HG02943 (cell line): ENCODE results near the gene GSTA2.
"Not testable (repeated sequence)": the region's sequence is repeated elsewhere in the genome, so short reads cannot be mapped to it uniquely, and the experiment has no call there.

Source experiments
- ATAC-seq: cut with Tn5 transposase; IDR thresholded peaks from one replicate; pipeline ENCODE4 v1.9.1; 2021; ENCODE audit warnings: mild to moderate bottlenecking, low read depth, moderate library complexity; ENCODE audit not compliant: unreplicated experiment

The GSTA2 gene

GRCh38 chr6:52763322-52763916 is at the start of gene GSTA2:
TSS of gene GSTA2 (minus strand) at chr6:52763475. CDS start at chr6:52757947, 5,528 bp downstream.
- not testable (repeated sequence) for ATAC-seq

- ATAC-seq = not testable (repeated sequence)
These were observed 46.5 kb upstream of the GSTA2 start for GRCh38 chr6:52809777-52810176.

GRCh38 chr6:52808660-52809059 is 45.4 kb upstream of the GSTA2 start:
- ATAC-seq = no peak

- not testable (repeated sequence) for ATAC-seq
These were observed 40.5 kb upstream of the GSTA2 start, which contains the start of gene GSTA1 for GRCh38 chr6:52803668-52804255. TSS of gene GSTA1 (minus strand) at chr6:52803816. CDS start at chr6:52799267, 4,549 bp downstream.

GRCh38 chr6:52802806-52803205 is 39.5 kb upstream of the GSTA2 start:
- ATAC-seq = no peak

- no peak for ATAC-seq
These were observed 38.0 kb upstream of the GSTA2 start for GRCh38 chr6:52801188-52801841.

GRCh38 chr6:52799272-52799671 is 36.0 kb upstream of the GSTA2 start:
- ATAC-seq = not testable (repeated sequence)

- ATAC-seq = not testable (repeated sequence)
These were observed 31.1 kb upstream of the GSTA2 start for GRCh38 chr6:52794366-52794765.

GRCh38 chr6:52790861-52791260 is 27.6 kb upstream of the GSTA2 start:
- no peak for ATAC-seq

GRCh38 chr6:52789658-52790057 is 26.4 kb upstream of the GSTA2 start:
- ATAC-seq = not testable (repeated sequence)

- ATAC-seq = no peak
These were observed 25.2 kb upstream of the GSTA2 start for GRCh38 chr6:52788478-52788877.

- ATAC-seq = no peak
These were observed 24.6 kb upstream of the GSTA2 start for GRCh38 chr6:52787917-52788316.

GRCh38 chr6:52786249-52786956 is 23.1 kb upstream of the GSTA2 start:
- ATAC-seq = no peak

GRCh38 chr6:52782696-52783274 is 19.5 kb upstream of the GSTA2 start:
- not testable (repeated sequence) for ATAC-seq

- not testable (repeated sequence) for ATAC-seq
These were observed 18.9 kb upstream of the GSTA2 start for GRCh38 chr6:52782209-52782608.

GRCh38 chr6:52779237-52779636 is 16.0 kb upstream of the GSTA2 start:
- no peak for ATAC-seq

GRCh38 chr6:52776711-52777351 is 13.6 kb upstream of the GSTA2 start:
- ATAC-seq = not testable (repeated sequence)

GRCh38 chr6:52769399-52769798 is 6.1 kb upstream of the GSTA2 start:
- not testable (repeated sequence) for ATAC-seq

- ATAC-seq = not testable (repeated sequence)
These were observed 4.4 kb upstream of the GSTA2 start for GRCh38 chr6:52767658-52768057.
